ENCODE measurements around the gene PLAU.

PLAU gene

DNA sequence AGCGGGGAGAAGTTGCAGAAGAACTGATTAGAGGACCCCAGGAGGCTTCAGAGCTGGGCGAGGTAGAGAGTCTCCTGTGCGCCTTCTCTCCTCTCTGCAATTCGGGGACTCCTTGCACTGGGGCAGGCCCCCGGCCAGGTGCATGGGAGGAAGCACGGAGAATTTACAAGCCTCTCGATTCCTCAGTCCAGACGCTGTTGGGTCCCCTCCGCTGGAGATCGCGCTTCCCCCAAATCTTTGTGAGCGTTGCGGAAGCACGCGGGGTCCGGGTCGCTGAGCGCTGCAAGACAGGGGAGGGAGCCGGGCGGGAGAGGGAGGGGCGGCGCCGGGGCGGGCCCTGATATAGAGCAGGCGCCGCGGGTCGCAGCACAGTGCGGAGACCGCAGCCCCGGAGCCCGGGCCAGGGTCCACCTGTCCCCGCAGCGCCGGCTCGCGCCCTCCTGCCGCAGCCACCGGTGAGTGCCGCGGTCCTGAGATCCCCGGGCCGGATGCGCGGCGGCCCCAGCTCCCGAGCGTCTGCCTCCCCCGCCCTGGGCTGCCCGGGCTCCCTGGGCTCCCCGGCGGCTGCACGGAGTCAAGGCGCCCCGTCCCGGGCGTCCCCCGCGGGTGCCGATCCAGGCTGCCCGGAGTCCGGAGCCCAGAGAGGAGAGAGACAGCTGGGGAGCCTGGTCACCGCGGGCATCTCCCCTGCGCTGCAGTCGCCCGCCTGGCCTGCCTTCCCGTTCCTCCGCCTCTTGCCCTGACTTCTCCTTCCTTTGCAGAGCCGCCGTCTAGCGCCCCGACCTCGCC lies at the start of gene PLAU:
PLAU (plus strand) TSS at position 369 of the 789 bp plus-strand sequence. CDS start 424 bp downstream, outside the sequence.
- DNase-seq (ENCODE audit: low read depth in 2 of 3, low spot score in 1 of 3), result peak in 1 of 3 donors; percentile 16

DNA sequence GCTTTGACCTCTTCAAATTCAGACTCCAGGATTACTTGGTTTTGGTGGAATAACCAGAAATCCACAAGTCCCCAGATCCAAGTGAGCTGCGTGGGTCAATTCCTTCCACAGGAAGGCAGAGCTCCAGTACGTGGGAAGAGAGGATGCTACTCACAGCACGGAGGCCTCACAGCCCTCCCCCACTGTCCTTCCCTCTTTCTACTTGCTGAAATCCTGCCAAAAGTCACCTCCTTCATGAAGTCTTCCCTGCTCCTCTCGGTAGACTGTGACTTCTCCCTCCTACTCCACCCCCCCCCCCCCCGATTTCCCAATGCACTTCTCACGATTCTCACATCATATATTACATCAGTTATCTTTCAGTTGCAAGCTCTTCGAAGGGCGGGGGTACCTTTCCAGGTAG lies 48.9 kb upstream of the PLAU start:
- DNase-seq (ENCODE audit: low read depth in 2 of 3, low spot score in 1 of 3), result no peak

DNA sequence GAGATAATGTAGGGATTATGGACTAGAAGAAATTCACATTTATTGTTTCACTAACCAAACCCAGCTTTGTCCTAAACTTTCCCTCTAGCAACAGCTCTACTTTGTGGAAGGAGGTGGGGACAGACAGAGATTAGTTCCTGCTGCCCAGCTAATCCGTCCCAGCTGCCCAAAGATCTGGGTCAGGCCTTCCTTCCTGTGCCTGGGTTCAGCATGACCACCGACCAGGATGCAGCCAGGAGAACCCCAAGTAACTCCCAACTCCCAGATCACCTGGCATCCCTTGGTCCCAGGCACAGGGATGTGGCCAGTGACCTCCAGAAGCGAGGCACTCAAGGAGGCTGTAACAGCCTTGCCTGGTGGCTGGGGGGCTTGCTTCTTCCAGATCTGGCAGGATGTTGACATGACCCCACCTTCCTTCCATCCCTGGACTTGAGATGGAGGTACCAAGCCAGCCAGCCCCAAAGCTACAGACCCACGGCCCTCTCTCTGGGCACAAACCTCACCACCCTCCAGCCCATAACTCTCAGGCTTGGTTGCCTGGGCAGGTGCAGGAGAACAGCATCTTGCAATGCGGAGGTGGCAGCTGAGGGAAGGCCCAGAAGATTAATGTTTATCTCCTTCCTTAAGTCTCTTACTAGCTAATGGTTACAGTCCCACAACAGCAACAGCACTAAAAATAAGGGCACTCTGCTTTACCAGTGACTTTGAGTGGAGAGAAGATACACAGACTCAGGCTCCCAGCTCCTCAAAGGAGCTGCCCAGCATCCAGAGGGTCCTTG lies 47.7 kb upstream of the PLAU start:
- DNase-seq (ENCODE audit: low read depth in 2 of 3, low spot score in 1 of 3), result no peak

- DNase-seq (ENCODE audit: low read depth in 2 of 3, low spot score in 1 of 3), result no peak
Measured at GRCh38 chr10:73864229-73864628, 46.7 kb upstream of the PLAU start.

DNA sequence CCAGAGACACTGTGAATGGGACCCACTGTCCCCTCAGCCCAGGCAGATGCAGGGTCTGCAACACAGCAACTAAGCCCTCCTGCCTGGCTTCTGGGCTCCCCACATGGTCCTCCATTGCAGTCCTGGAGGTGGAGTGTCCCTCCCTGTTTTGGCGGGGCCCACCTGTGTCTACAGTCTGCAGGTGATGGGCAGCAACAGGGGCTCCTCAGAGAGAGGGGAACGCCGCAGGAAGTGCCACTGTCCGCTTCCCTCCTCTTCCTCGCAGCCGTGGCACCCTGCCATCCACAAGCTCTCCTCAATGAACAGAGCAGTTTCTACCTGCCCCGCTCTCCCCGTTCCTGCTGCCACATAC lies 45.8 kb upstream of the PLAU start:
- DNase-seq (ENCODE audit: low read depth in 2 of 3, low spot score in 1 of 3), result no peak

- DNase-seq (ENCODE audit: low read depth in 2 of 3, low spot score in 1 of 3), result peak in 1 of 3 donors; percentile 27
Measured at GRCh38 chr10:73865459-73866442, 45.2 kb upstream of the PLAU start.

GRCh38 chr10:73866621-73867020 lies 44.3 kb upstream of the PLAU start:
- DNase-seq (ENCODE audit: low read depth in 2 of 3, low spot score in 1 of 3), result no peak

GRCh38 chr10:73867126-73867807 lies 43.7 kb upstream of the PLAU start:
- DNase-seq (ENCODE audit: low read depth in 2 of 3, low spot score in 1 of 3), result no peak

GRCh38 chr10:73867871-73868631 lies 42.9 kb upstream of the PLAU start:
- no peak for DNase-seq (ENCODE audit: low read depth in 2 of 3, low spot score in 1 of 3)

GRCh38 chr10:73868655-73869195 lies 42.2 kb upstream of the PLAU start:
- DNase-seq (ENCODE audit: low read depth in 2 of 3, low spot score in 1 of 3), result no peak

DNA sequence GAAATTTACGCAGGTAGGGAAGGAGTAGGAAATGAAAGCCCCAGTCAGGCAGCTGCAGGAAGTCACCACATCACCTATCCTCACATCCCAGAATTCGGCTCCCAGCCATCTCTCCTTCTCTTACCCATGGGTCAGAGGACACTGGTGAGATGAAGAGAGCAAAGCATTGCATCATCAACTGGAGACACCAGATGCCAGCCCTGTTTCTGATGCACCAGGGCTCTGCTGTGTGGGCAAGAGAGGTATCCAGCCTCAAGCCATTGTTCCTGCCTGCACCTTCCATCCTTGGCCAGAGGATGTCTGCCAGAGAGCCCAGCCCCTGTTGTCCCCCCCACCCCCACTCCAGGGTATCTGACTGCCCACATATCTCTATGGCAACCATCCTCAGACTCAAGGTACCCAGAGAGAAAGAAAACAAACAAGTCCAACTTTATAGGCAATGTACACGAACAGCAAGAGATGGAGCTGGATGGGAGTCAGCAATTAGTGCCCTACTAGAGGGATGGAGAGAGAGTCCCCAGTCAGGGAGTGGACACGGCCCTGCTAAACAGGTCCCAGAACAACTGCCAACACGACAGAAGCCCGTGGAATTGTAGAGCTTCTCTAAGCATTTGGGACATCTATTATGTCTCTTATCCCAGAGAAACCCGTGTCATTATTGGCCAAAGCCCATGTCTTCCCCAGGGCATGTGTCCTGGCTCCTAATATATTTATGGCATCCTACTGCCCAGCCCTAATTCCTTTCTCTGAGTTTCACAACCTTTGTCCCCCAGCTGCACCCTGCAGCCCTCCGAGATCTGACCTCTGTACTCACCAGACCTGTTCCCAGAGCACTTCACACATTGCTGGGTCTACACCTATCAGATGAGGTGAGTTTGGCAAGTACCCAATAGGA lies 39.4 kb upstream of the PLAU start:
- DNase-seq (ENCODE audit: low read depth in 2 of 3, low spot score in 1 of 3), result no peak

GRCh38 chr10:73872190-73872710 lies 38.7 kb upstream of the PLAU start:
- no peak for DNase-seq (ENCODE audit: low read depth in 2 of 3, low spot score in 1 of 3)

GRCh38 chr10:73873142-73873837 lies 37.6 kb upstream of the PLAU start:
- no peak for DNase-seq (ENCODE audit: low read depth in 2 of 3, low spot score in 1 of 3)

- no peak for DNase-seq (ENCODE audit: low read depth in 2 of 3, low spot score in 1 of 3)
Measured at GRCh38 chr10:73873838-73874215, 37.1 kb upstream of the PLAU start.

DNA sequence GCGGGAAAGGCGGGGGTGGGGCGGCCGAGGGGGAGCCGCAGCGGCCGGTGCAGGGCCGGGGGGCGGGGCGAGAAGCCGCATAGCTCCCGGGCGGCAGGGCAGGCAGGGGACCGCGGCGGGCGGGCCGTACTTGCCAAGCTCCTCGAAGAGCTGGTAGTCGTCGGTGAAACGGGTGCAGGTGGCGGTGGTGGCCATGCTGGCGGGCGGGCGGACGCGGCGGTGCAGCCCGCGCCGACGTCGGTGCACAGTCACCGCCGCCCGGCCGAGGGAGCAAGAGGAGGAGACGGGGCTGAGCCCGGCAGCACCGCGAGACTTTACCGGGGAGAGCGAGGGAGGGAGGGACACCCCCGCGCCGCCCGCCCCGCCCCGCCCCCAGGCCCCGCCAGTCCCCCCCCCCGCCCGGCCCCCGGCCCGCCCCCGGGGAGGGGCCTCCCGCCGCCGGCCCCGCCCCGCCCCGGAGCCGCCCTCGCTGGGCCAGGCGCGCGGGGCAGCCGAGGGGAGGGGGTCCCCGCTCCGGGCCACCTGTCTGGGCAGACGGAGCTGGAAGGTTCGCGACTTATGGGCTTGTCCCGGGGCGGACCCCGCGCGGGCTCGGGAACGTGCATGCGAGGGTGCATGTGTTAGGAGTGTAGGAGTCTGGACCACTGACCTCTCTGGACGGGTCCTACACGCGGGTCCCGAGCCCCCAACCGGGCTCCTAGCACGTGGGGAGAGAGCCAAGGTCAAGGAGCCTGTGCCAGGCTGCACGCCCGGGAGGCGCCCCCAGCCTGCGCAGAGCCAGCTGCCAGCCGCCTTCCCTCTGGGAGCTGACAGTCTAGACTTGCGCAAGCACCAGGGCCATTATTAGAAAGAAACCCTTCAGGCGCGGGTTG lies 36.4 kb upstream of the PLAU start, which contains the start of gene CAMK2G:
CAMK2G (minus strand) TSS at position 289 of the 872 bp plus-strand sequence; CDS start at position 195, 94 bp downstream.
- peak; percentile 56 to 74 (median 66) for DNase-seq (ENCODE audit: low read depth in 2 of 3, low spot score in 1 of 3)

- DNase-seq (ENCODE audit: low read depth in 2 of 3, low spot score in 1 of 3), result no peak
Measured at GRCh38 chr10:73875139-73875475, 35.8 kb upstream of the PLAU start.

GRCh38 chr10:73876157-73876556 lies 34.8 kb upstream of the PLAU start:
- DNase-seq (ENCODE audit: low read depth in 2 of 3, low spot score in 1 of 3), result no peak
